ENCODE measurements around the gene ANXA10.
"Not testable (repeated sequence)": the region's sequence is repeated elsewhere in the genome, so short reads cannot be mapped to it uniquely, and the experiment has no call there.

The ANXA10 gene

GRCh38 chr4:168154546-168155277 lies 62.4 kb downstream of the ANXA10 start:
- no peak for DNase-seq (ENCODE audit: low read depth in 2 of 2)

GRCh38 chr4:168162604-168163003 lies 70.3 kb downstream of the ANXA10 start:
- no peak for DNase-seq (ENCODE audit: low read depth in 2 of 2)

- no peak for DNase-seq (ENCODE audit: low read depth in 2 of 2)
Measured at GRCh38 chr4:168163106-168163505, 70.8 kb downstream of the ANXA10 start.

GRCh38 chr4:168164045-168164444 lies 71.7 kb downstream of the ANXA10 start:
- DNase-seq (ENCODE audit: low read depth in 2 of 2), result no peak

- no peak for DNase-seq (ENCODE audit: low read depth in 2 of 2)
Measured at GRCh38 chr4:168164915-168165548, 72.7 kb downstream of the ANXA10 start.

- DNase-seq (ENCODE audit: low read depth in 2 of 2), result no peak
Measured at GRCh38 chr4:168167714-168168284, 75.5 kb downstream of the ANXA10 start.

- no peak for DNase-seq (ENCODE audit: low read depth in 2 of 2)
Measured at GRCh38 chr4:168174308-168174707, 82.0 kb downstream of the ANXA10 start.

- DNase-seq (ENCODE audit: low read depth in 2 of 2), result no peak
Measured at GRCh38 chr4:168177546-168178149, 85.3 kb downstream of the ANXA10 start.

- no peak for DNase-seq (ENCODE audit: low read depth in 2 of 2)
Measured at GRCh38 chr4:168183717-168184571, 91.6 kb downstream of the ANXA10 start.

- DNase-seq (ENCODE audit: low read depth in 2 of 2), result no peak
Measured at GRCh38 chr4:168188754-168189153, 96.4 kb downstream of the ANXA10 start.

GRCh38 chr4:168197926-168198325 lies 105.6 kb downstream of the ANXA10 start:
- DNase-seq (ENCODE audit: low read depth in 2 of 2), result no peak

GRCh38 chr4:168199260-168199957 lies 107.1 kb downstream of the ANXA10 start:
- DNase-seq (ENCODE audit: low read depth in 2 of 2), result no peak

- no peak for DNase-seq (ENCODE audit: low read depth in 2 of 2)
Measured at GRCh38 chr4:168200685-168201084, 108.3 kb downstream of the ANXA10 start.

GRCh38 chr4:168203233-168203911 lies 111.0 kb downstream of the ANXA10 start:
- DNase-seq (ENCODE audit: low read depth in 2 of 2), result no peak

- no peak for DNase-seq (ENCODE audit: low read depth in 2 of 2)
Measured at GRCh38 chr4:168208957-168209614, 116.7 kb downstream of the ANXA10 start.

GRCh38 chr4:168212656-168213055 lies 120.3 kb downstream of the ANXA10 start:
- DNase-seq (ENCODE audit: low read depth in 2 of 2), result no peak

GRCh38 chr4:168213511-168213910 lies 121.2 kb downstream of the ANXA10 start:
- DNase-seq (ENCODE audit: low read depth in 2 of 2), result not testable (repeated sequence)

- DNase-seq (ENCODE audit: low read depth in 2 of 2), result no peak
Measured at GRCh38 chr4:168218645-168219044, 126.3 kb downstream of the ANXA10 start.

- DNase-seq (ENCODE audit: low read depth in 2 of 2), result no peak
Measured at GRCh38 chr4:168220893-168221292, 128.6 kb downstream of the ANXA10 start.

- DNase-seq (ENCODE audit: low read depth in 2 of 2), result no peak
Measured at GRCh38 chr4:168221301-168221700, 129.0 kb downstream of the ANXA10 start.

Data from stimulated activated CD8-positive, alpha-beta memory T cell treated with anti-CD3 and anti-CD28 coated beads, Interleukin-2, amount 100 ng/mL, for 1 hour (primary cell).